GM18505 (cell line): ENCODE data around the gene CDK14.

ENCODE experiments used
- ATAC-seq: cut with Tn5 transposase; IDR thresholded peaks from one replicate; pipeline ENCODE4 v1.9.1; 2021; ENCODE audit not compliant: unreplicated experiment
- POLR2A ChIP-seq: IDR thresholded peaks from 4 replicates; pipeline ENCODE4 v1.6.1; 2011; ENCODE audit warnings: borderline replicate concordance; ENCODE audit not compliant: insufficient read depth, insufficient read length; ENCODE audit errors: extremely low read depth

Gene CDK14

GRCh38 chr7:91085175-91085574, 489.1 kb downstream of the CDK14 start:
- no peak for ATAC-seq
- no peak for TF ChIP-seq POLR2A

DNA sequence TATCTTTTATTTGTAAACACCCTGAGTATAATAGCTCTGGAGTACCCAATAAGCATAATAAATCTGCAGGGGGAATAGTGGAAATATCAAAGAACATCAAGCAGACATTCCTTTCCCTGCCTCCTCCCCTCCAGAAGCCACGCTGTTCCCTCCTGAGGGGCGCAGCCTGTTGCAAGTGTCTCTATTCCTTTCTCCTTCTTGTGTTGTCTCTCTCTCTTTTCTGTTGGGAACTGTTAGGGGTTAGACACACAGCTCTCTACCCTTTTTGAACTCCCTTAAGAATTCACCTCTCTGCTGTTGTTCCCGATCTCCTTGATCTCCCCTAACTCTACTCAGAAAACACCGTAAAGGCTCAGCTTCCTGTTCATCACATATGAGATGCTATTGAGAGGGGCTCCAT, 490.1 kb downstream of the CDK14 start:
- TF ChIP-seq POLR2A = no peak
- ATAC-seq = no peak

- TF ChIP-seq POLR2A = no peak
- ATAC-seq = no peak
Observed at GRCh38 chr7:91088156-91088555, 492.0 kb downstream of the CDK14 start.

DNA sequence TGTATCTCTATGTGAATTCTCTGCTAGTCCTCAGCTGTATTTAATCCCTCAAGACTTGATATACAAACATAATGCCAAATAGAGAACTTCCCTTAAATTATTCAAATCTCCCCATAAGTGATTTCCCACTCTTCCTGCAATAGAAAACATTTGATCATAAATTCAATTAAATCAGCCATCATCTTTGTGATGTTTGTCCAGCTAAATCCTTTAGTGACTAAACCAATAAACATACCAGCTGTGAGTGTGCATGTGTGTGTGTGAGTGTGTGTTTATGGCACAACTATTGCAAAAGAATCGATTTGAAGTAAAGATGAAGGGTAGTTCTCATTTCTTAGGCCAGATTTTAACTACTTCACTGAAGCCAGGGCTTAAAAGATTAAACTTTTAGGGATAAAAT, 492.6 kb downstream of the CDK14 start:
- no peak for ATAC-seq
- no peak for TF ChIP-seq POLR2A

DNA sequence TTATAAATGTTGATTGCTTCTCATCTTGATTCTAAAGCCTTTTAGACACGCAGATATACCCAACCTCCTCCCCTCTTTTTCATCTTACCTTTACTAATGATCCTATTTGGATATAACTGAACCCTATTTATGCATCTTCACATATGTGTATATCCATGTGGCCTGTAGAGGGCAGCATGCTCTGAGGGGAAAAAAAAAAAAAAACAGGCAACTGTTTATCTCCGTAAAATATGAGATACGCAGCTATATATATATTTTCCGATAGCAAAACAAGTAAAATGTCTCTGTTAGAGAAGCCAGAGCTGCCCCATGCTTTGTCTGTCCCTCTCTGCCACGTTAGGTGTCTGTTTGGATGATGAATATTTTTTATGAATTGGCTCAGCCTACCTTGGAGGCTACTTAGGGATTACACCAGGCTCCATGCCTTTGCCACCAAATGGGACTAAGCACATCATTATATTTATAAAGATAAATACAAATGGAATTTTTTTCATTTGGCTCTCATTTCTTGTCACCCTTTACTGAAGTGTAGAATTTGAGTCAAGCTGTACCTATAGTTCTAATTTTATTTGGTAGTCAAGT, 493.4 kb downstream of the CDK14 start:
- peak; percentile 56 for ATAC-seq
- TF ChIP-seq POLR2A = no peak

DNA sequence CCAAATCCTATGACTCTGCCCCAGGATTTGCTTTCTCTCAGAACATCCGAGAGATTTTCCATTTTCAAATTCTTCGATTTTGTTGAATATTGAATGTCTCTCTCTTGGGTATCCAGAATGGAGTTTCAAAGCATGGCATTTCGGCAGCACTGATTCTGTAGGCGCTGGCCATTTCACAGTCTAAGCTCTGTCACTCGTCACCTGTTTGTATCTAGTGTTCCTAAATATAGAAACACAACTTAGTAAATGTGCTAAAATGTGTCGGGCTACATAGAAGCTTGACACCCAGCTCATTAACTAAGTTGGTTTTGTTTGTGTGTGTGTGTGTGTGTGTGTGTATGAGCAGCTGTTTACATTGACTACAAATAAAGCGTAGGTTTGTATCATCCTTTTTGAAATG, 494.6 kb downstream of the CDK14 start:
- ATAC-seq = no peak
- no peak for TF ChIP-seq POLR2A

GRCh38 chr7:91091631-91092030, 495.5 kb downstream of the CDK14 start:
- no peak for ATAC-seq
- no peak for TF ChIP-seq POLR2A

DNA sequence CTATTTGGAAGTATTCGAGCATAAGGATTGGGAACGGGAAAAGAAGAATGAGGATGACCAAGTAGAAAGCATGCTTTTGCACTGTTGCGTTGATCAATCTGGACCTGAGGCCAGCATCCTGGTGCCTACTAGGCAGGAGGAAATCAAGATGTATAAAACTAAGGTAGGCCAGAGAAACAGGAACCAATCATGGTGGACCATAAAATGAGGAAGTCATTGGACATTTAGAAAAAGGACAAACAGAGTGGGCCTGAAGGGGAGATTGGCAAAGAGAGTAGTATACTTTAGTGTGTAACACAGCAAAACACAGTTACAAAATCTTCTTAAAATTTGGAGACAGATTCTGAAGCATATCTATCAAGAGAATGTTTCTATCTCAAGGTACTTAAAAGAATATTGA, 497.1 kb downstream of the CDK14 start:
- no peak for TF ChIP-seq POLR2A
- no peak for ATAC-seq

DNA sequence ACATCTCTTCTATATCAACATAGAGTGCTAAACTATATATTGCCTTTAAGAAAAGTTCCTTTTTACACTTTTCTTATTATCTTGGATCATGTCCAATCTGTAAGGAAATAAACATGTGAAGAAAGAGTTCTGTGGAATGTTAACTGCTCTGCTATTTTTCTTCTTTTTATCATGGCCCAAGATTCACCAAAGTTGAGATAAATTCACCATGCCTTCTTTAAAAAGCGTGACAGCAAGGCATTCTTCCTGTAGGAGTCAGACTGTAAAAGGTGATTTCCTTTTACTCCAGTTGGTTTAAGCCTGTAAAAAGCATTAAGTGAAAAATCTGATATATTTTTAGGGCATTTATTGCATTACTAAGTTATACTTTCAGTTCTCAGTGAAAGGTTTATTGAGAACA, 502.4 kb downstream of the CDK14 start:
- no peak for ATAC-seq
- no peak for TF ChIP-seq POLR2A

- no peak for TF ChIP-seq POLR2A
- ATAC-seq = no peak
Observed at GRCh38 chr7:91103363-91103762, 507.2 kb downstream of the CDK14 start.

- no peak for TF ChIP-seq POLR2A
- no peak for ATAC-seq
Observed at GRCh38 chr7:91107460-91107859, 511.3 kb downstream of the CDK14 start.

DNA sequence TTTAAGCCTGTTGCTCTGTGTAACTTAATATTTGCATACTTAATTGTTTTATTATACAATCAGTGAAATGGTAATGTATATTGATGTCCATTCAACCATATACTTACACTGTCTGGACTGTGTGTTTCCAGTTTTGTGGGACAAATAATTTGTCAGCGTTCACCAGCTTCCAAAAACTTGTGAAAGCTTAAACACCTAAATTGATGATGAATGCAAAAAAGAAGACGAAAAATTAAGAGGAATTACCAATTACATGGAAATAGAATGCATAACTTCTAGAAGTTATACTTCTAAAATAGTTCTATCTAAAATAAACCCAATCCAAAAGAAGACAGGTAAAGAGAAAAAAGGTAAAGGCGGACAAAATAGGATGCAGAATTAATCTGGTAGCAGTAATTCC, 513.1 kb downstream of the CDK14 start:
- ATAC-seq = no peak
- no peak for TF ChIP-seq POLR2A

DNA sequence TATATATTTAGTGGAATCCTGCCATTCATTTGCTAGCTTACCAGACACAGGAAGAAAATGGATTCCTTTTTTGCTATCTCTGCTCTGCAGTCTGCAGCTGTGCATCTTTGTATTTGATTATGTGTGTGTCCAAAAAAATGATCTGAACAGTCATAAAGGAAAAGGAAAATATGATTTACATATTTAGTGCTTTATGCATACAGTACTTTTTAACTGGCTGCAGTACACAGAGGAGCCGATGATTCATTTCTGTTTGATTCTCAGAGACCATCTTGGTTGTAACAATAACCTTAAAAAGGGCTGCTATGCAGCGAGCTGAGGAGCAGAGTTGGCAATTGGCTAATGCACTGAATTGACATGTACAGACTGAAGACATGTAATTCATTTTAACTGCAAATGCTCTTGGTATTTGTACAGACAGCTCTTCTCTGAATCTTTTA, 516.8 kb downstream of the CDK14 start:
- ATAC-seq = no peak

GRCh38 chr7:91114232-91114631, 518.1 kb downstream of the CDK14 start:
- no peak for TF ChIP-seq POLR2A
- ATAC-seq = no peak

More for the DNA sequence above, 516.8 kb downstream of the CDK14 start:
- TF ChIP-seq POLR2A = no peak

- no peak for TF ChIP-seq POLR2A
- no peak for ATAC-seq
Observed at GRCh38 chr7:91126762-91127161, 530.6 kb downstream of the CDK14 start.
